Effector memory CD4-positive, alpha-beta T cell (primary cell): Measurements from ENCODE around the gene KATNB1.

Experiments used
- DNase-seq, 3 donors: peaks; one replicate each; pipeline ENCODE4 v3.0.0-alpha.2; 2020
- H3K27ac ChIP-seq: 2 replicates; pipeline ENCODE4 v1.7.0; 2013; ENCODE audit warnings: mild to moderate bottlenecking, low read length, moderate library complexity; ENCODE audit not compliant: insufficient read depth, poor library complexity, severe bottlenecking
- H3K27me3 ChIP-seq: replicated peaks from 2 replicates; pipeline ENCODE4 v1.7.0; 2013; ENCODE audit warnings: mild to moderate bottlenecking, low read length; ENCODE audit not compliant: insufficient read depth, control insufficient read depth, poor library complexity, severe bottlenecking
- H3K36me3 ChIP-seq: 2 replicates; pipeline ENCODE4 v1.7.0; 2013; ENCODE audit warnings: mild to moderate bottlenecking, low read length, moderate library complexity; ENCODE audit not compliant: control insufficient read depth, insufficient read depth
- H3K4me1 ChIP-seq: 2 replicates; pipeline ENCODE4 v1.7.0; 2013; ENCODE audit warnings: low read length, mild to moderate bottlenecking; ENCODE audit not compliant: control insufficient read depth, insufficient read depth, poor library complexity, severe bottlenecking
- H3K4me3 ChIP-seq: 2 replicates; pipeline ENCODE4 v1.7.0; 2013; ENCODE audit warnings: low read length, low read depth, mild to moderate bottlenecking; ENCODE audit not compliant: insufficient read depth, poor library complexity, severe bottlenecking
- H3K9me3 ChIP-seq: 2 replicates; pipeline ENCODE4 v1.7.0; 2013; ENCODE audit warnings: mild to moderate bottlenecking, low read length, moderate library complexity; ENCODE audit not compliant: control insufficient read depth

Gene KATNB1

GRCh38 chr16:57693550-57693949, 42.0 kb upstream of the KATNB1 start:
- Histone ChIP-seq H3K9me3 (no peaks in the 10 kb centered on the region), H3K27ac (no peak overlapping the region)

GRCh38 chr16:57694231-57694724, 41.3 kb upstream of the KATNB1 start:
- H3K4me1 ChIP-seq, result peaks cover 11% of the 10 kb centered on the region
- no peak overlapping the region for H3K27ac ChIP-seq
- DNase-seq, result no peak
- H3K4me3 ChIP-seq, result no peak overlapping the region
- no peaks in the 10 kb centered on the region for H3K36me3 ChIP-seq
- no peaks in the 10 kb centered on the region for H3K9me3 ChIP-seq
- no peaks in the 10 kb centered on the region for H3K27me3 ChIP-seq

More at GRCh38 chr16:57693550-57693949, 42.0 kb upstream of the KATNB1 start:
- DNase-seq, result no peak
- Histone ChIP-seq H3K4me1 (peaks cover 12% of the 10 kb centered on the region), H3K36me3 (no peaks in the 10 kb centered on the region), H3K4me3 (no peak overlapping the region), H3K27me3 (no peaks in the 10 kb centered on the region)

- no peak within 1 kb of the TSS for H3K27ac ChIP-seq
- no peaks in the 10 kb centered on the region for H3K9me3 ChIP-seq
- H3K4me3 ChIP-seq, result no peak within 1 kb of the TSS
- DNase-seq, result no peak
- H3K4me1 ChIP-seq, result peaks cover 3% of the 10 kb centered on the region
- H3K27me3 ChIP-seq, result no peaks in the 10 kb centered on the region
- no peaks in the 10 kb centered on the region for H3K36me3 ChIP-seq
Observed at GRCh38 chr16:57694725-57695679, 40.6 kb upstream of the KATNB1 start, which contains the start of gene DRC7. Gene DRC7, plus strand, starts transcription at chr16:57694806. Its CDS starts 3,144 bp downstream, at chr16:57697950.

- Histone ChIP-seq H3K4me3 (no peak overlapping the region), H3K27ac (no peak overlapping the region), H3K27me3 (no peaks in the 10 kb centered on the region), H3K9me3 (no peaks in the 10 kb centered on the region), H3K4me1 (no peaks in the 10 kb centered on the region), H3K36me3 (no peaks in the 10 kb centered on the region)
- DNase-seq, result no peak
Observed at GRCh38 chr16:57695680-57696069, 39.9 kb upstream of the KATNB1 start.

- Histone ChIP-seq H3K4me1 (no peaks in the 10 kb centered on the region), H3K36me3 (no peaks in the 10 kb centered on the region), H3K27me3 (no peaks in the 10 kb centered on the region), H3K4me3 (no peak overlapping the region), H3K27ac (no peak overlapping the region), H3K9me3 (no peaks in the 10 kb centered on the region)
- no peak for DNase-seq
Observed at GRCh38 chr16:57696240-57696639, 39.3 kb upstream of the KATNB1 start.

- Histone ChIP-seq H3K36me3 (no peaks in the 10 kb centered on the region), H3K27ac (no peak overlapping the region), H3K4me1 (no peaks in the 10 kb centered on the region), H3K27me3 (no peaks in the 10 kb centered on the region), H3K9me3 (no peaks in the 10 kb centered on the region), H3K4me3 (no peak overlapping the region)
- DNase-seq, result no peak
Observed at GRCh38 chr16:57697896-57698537, 37.6 kb upstream of the KATNB1 start.

GRCh38 chr16:57698812-57699405, 36.7 kb upstream of the KATNB1 start:
- Histone ChIP-seq H3K4me1 (no peaks in the 10 kb centered on the region), H3K9me3 (no peaks in the 10 kb centered on the region), H3K27ac (no peak overlapping the region), H3K27me3 (no peaks in the 10 kb centered on the region), H3K36me3 (no peaks in the 10 kb centered on the region), H3K4me3 (no peak overlapping the region)
- no peak for DNase-seq

GRCh38 chr16:57699481-57699880, 36.1 kb upstream of the KATNB1 start:
- Histone ChIP-seq H3K27me3 (no peaks in the 10 kb centered on the region), H3K4me1 (no peaks in the 10 kb centered on the region), H3K36me3 (no peaks in the 10 kb centered on the region), H3K27ac (no peak overlapping the region), H3K9me3 (no peaks in the 10 kb centered on the region), H3K4me3 (no peak overlapping the region)
- no peak for DNase-seq

- DNase-seq, result no peak
- Histone ChIP-seq H3K27ac (no peak overlapping the region), H3K9me3 (no peaks in the 10 kb centered on the region), H3K4me1 (no peaks in the 10 kb centered on the region), H3K27me3 (no peaks in the 10 kb centered on the region), H3K36me3 (no peaks in the 10 kb centered on the region), H3K4me3 (no peak overlapping the region)
Observed at GRCh38 chr16:57699899-57700298, 35.7 kb upstream of the KATNB1 start.
